Loucy (cell line): ENCODE measurements around the gene PTCD1.

Experiments
- H2AFZ ChIP-seq: fragments of 200-600 bp; sonication (generic); 2 replicates; pipeline ENCODE4 v1.6.0; 2016; ENCODE audit warnings: antibody characterized with exemption, mild to moderate bottlenecking, low read length, moderate library complexity
- H3F3A ChIP-seq: fragments of 200-600 bp; 2 replicates; pipeline ENCODE4 v1.6.0; 2016; ENCODE audit warnings: antibody characterized with exemption, low read depth, mild to moderate bottlenecking
- H3K27me3 ChIP-seq: fragments of 200-600 bp; sonication (generic); 2 replicates; pipeline ENCODE4 v1.6.1; 2014; ENCODE audit warnings: low read length, mild to moderate bottlenecking; ENCODE audit not compliant: insufficient read depth, poor library complexity, severe bottlenecking
- H3K36me3 ChIP-seq: fragments of 200-600 bp; sonication (generic); 2 replicates; pipeline ENCODE4 v1.6.1; 2016; ENCODE audit warnings: low read length; ENCODE audit not compliant: insufficient read depth
- H3K4me1 ChIP-seq: fragments of 200-600 bp; sonication (generic); 2 replicates; pipeline ENCODE4 v1.5.1; 2014; ENCODE audit warnings: low read length, mild to moderate bottlenecking; ENCODE audit not compliant: insufficient read depth, poor library complexity, severe bottlenecking
- H3K4me2 ChIP-seq: fragments of 200-600 bp; sonication (generic); 2 replicates; pipeline ENCODE4 v1.6.0; 2014; ENCODE audit warnings: antibody characterized with exemption, low read length, low read depth, mild to moderate bottlenecking; ENCODE audit not compliant: poor library complexity, severe bottlenecking
- H3K4me3 ChIP-seq: fragments of 200-600 bp; sonication (generic); 2 replicates; pipeline ENCODE4 v1.5.1; 2014; ENCODE audit warnings: low read length, mild to moderate bottlenecking, mixed read lengths; ENCODE audit not compliant: poor library complexity, severe bottlenecking
- H3K79me2 ChIP-seq: fragments of 200-600 bp; sonication (generic); 2 replicates; pipeline ENCODE4 v1.6.1; 2014; ENCODE audit warnings: low read length; ENCODE audit not compliant: insufficient read depth
- H3K9ac ChIP-seq: fragments of 200-600 bp; sonication (generic); 2 replicates; pipeline ENCODE4 v1.6.0; 2014; ENCODE audit warnings: mild to moderate bottlenecking, low read depth, low read length, moderate library complexity; ENCODE audit not compliant: poor library complexity, severe bottlenecking
- H3K9me2 ChIP-seq: fragments of 200-600 bp; sonication (generic); replicated peaks from 2 replicates; pipeline ENCODE4 v1.6.1; 2016; ENCODE audit warnings: low read depth, low read length, mixed read lengths
- H3K9me3 ChIP-seq: fragments of 200-600 bp; sonication (generic); 2 replicates; pipeline ENCODE4 v1.6.1; 2014; ENCODE audit warnings: mild to moderate bottlenecking, antibody characterized with exemption, low read length, low read depth; ENCODE audit not compliant: insufficient read depth
- H4K20me1 ChIP-seq: fragments of 200-600 bp; sonication (generic); 2 replicates; pipeline ENCODE4 v1.6.0; 2014; ENCODE audit warnings: antibody characterized with exemption, low read length, mild to moderate bottlenecking; ENCODE audit not compliant: insufficient read depth, poor library complexity, severe bottlenecking
- CTCF ChIP-seq: fragments of 200-600 bp; sonication (generic); conservative IDR thresholded peaks from 2 replicates; pipeline ENCODE4 v1.5.1; 2014; ENCODE audit warnings: mild to moderate bottlenecking, antibody characterized with exemption, low read length
- EZH2phosphoT487 ChIP-seq: fragments of 200-600 bp; IDR thresholded peaks from 2 replicates; pipeline ENCODE4 v1.6.1; 2018; ENCODE audit warnings: antibody characterized with exemption, mild to moderate bottlenecking, moderate library complexity, borderline replicate concordance

Gene PTCD1

DNA sequence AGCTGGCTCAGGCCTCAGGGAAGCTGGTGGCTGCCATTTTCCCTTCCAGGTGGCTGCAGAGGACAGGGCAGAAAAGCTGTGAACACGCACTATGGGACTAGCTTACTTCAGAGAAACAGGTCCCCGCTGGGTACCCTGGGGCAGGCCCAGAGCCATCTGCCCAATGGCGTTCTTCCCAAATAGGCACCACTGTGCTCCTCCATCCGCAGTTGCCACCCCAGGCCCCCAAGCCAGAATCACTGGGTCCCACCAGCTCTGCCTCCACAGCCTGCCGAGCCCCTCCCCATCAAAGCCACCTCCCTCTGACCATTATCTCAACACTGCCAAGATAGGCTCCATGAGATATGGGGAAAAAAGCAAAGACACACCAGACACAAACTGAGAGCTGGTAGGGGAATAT, 18.4 kb downstream of the PTCD1 start:
- no peak overlapping the region for H3K4me3 ChIP-seq
- TF ChIP-seq EZH2phosphoT487 (no peak), CTCF (no peak)
- no peaks in the 10 kb centered on the region for H3K9me3 ChIP-seq
- H3K9me2 ChIP-seq = no peaks in the 10 kb centered on the region
- no peak overlapping the region for H2AFZ ChIP-seq
- no peaks in the 10 kb centered on the region for H3F3A ChIP-seq
- no peak overlapping the region for H3K4me2 ChIP-seq
- no peaks in the 10 kb centered on the region for H3K4me1 ChIP-seq
- no peaks in the 10 kb centered on the region for H3K27me3 ChIP-seq
- no peak overlapping the region for H3K9ac ChIP-seq
- H4K20me1 ChIP-seq = no peaks in the 10 kb centered on the region
- H3K79me2 ChIP-seq = no peaks in the 10 kb centered on the region
- H3K36me3 ChIP-seq = peaks cover 71% of the 10 kb centered on the region; the same call in 1 of the 2 replicates

DNA sequence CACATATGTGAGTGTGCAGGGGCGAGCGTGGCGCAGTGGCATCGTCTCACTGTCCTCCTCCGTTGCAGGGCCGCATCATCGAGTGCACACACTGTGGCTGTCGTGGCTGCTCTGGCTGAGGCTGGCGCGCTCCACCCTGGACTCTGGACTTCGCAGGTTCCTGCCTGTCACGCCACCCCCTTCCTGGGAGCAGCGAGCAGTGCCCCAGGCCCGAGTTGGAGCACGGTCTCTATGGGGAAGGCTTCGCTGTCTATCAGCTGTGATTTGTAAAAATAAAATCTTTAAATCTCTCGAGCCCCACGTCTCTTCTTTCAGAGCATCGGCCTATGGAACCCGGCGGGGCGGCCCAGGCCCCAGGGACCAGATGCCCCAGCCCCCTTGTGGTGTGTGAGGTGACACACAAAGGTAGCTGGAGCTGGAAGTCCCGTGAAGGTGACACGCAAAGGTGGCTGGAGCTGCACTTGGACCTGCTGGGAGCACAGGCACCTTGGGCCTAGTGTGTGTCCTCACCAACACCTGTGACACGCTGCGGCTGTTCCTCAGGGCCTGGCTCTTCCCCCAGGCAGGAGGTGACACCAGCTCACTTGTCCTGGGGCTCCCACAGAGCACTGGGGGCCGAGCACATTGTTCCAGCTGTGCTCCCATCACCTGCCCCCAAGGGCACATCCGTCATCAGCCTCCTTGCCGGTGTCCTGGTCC, 19.1 kb downstream of the PTCD1 start:
- H3K4me2 ChIP-seq = no peak overlapping the region
- no peak for TF ChIP-seq CTCF
- no peak for TF ChIP-seq EZH2phosphoT487
- H4K20me1 ChIP-seq = no peaks in the 10 kb centered on the region
- H3K9me3 ChIP-seq = no peaks in the 10 kb centered on the region
- H2AFZ ChIP-seq = no peak overlapping the region
- no peaks in the 10 kb centered on the region for H3F3A ChIP-seq
- no peaks in the 10 kb centered on the region for H3K79me2 ChIP-seq
- H3K4me3 ChIP-seq = no peak overlapping the region
- no peak overlapping the region for H3K9ac ChIP-seq
- no peaks in the 10 kb centered on the region for H3K9me2 ChIP-seq
- peaks cover 72% of the 10 kb centered on the region; the same call in 1 of the 2 replicates for H3K36me3 ChIP-seq
- no peaks in the 10 kb centered on the region for H3K4me1 ChIP-seq
- H3K27me3 ChIP-seq = no peaks in the 10 kb centered on the region

DNA sequence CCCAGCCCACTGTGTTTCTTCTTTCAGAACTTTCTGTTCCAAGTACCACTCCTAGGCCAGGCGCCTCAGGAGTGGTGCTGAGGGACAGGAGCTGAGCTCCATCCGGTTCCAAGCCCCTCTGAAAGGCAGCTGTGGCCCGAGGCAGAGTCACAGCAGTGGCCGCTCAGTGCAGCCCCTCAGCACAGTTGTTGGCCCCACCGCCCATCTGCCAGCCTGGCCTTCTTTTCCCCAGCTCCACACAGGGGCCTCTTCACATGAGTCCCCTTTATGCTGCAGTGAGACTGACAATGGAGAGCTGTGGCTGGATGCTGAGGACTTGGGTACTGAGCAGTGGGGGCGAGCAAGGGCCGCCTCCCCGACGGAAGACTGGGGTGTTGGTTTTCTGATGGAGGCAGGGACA, 20.3 kb downstream of the PTCD1 start:
- Histone ChIP-seq H3K9me3 (no peaks in the 10 kb centered on the region), H3K9me2 (no peaks in the 10 kb centered on the region), H3K4me3 (no peak overlapping the region), H3K4me1 (no peaks in the 10 kb centered on the region), H4K20me1 (no peaks in the 10 kb centered on the region), H3K27me3 (no peaks in the 10 kb centered on the region), H2AFZ (no peak overlapping the region), H3K9ac (no peak overlapping the region), H3K36me3 (peaks cover 60% of the 10 kb centered on the region; the same call in 1 of the 2 replicates), H3K4me2 (no peak overlapping the region), H3F3A (no peaks in the 10 kb centered on the region), H3K79me2 (no peaks in the 10 kb centered on the region)
- TF ChIP-seq EZH2phosphoT487 (no peak), CTCF (no peak)
